IMR-90 (cell line): ENCODE data around the gene FAS.

Experiments used
- CEBPB ChIP-seq: IDR thresholded peaks from 2 replicates; pipeline ENCODE4 v1.6.1; 2012; ENCODE audit warnings: low read depth, low read length, improper control_type of control experiment
- MAZ ChIP-seq: IDR thresholded peaks from 2 replicates; pipeline ENCODE4 v1.6.1; 2012; ENCODE audit warnings: low read depth, mild to moderate bottlenecking, low read length, improper control_type of control experiment, moderate library complexity, borderline replicate concordance
- POLR2A ChIP-seq: IDR thresholded peaks from 2 replicates; pipeline ENCODE4 v1.6.1; 2012; ENCODE audit warnings: mild to moderate bottlenecking, low read depth, low read length
- RCOR1 ChIP-seq: IDR thresholded peaks from 2 replicates; pipeline ENCODE4 v1.6.1; 2012; ENCODE audit warnings: mild to moderate bottlenecking, low read length, improper control_type of control experiment; ENCODE audit not compliant: insufficient replicate concordance
- RFX5 ChIP-seq: IDR thresholded peaks from 2 replicates; pipeline ENCODE4 v1.8.0; 2012; ENCODE audit warnings: low read depth, mild to moderate bottlenecking, low read length, moderate library complexity
- TF ChIP-seq, protein P1 (sequence below): conservative IDR thresholded peaks from 2 replicates; pipeline ENCODE4 v1.5.1; 2012; ENCODE audit warnings: mild to moderate bottlenecking, low read depth, low read length, improper control_type of control experiment
- TF ChIP-seq, protein P2 (sequence below): fragments of 150-350 bp; IDR thresholded peaks from 2 replicates; pipeline ENCODE4 v1.6.1; 2017; ENCODE audit warnings: mild to moderate bottlenecking, antibody characterized with exemption, low read length, low read depth

DNA sequence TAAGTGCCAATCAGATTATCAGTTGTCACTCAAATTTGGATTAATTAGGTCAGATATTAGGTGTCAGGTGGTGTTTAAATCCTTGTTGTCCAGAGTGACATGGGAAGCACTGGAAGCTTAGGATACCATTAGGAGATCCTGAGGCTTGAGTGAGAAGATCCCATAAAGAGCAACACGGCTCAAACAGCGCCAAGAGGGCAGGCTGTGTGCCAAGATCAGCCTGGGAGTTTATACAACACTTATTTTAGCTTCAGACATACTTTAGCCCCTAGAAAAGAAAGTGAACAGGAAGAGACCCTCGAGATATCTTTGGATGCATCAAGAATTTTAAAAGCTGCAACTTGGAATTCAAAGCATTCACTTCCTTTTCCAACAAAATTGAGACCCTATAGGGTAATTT, 23.8 kb upstream of the FAS start:
- TF ChIP-seq, protein P1, sequence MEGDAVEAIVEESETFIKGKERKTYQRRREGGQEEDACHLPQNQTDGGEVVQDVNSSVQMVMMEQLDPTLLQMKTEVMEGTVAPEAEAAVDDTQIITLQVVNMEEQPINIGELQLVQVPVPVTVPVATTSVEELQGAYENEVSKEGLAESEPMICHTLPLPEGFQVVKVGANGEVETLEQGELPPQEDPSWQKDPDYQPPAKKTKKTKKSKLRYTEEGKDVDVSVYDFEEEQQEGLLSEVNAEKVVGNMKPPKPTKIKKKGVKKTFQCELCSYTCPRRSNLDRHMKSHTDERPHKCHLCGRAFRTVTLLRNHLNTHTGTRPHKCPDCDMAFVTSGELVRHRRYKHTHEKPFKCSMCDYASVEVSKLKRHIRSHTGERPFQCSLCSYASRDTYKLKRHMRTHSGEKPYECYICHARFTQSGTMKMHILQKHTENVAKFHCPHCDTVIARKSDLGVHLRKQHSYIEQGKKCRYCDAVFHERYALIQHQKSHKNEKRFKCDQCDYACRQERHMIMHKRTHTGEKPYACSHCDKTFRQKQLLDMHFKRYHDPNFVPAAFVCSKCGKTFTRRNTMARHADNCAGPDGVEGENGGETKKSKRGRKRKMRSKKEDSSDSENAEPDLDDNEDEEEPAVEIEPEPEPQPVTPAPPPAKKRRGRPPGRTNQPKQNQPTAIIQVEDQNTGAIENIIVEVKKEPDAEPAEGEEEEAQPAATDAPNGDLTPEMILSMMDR, result no peak
- TF ChIP-seq MAZ, result no peak
- no peak for TF ChIP-seq POLR2A
- TF ChIP-seq RFX5, result no peak
- TF ChIP-seq, protein P2, sequence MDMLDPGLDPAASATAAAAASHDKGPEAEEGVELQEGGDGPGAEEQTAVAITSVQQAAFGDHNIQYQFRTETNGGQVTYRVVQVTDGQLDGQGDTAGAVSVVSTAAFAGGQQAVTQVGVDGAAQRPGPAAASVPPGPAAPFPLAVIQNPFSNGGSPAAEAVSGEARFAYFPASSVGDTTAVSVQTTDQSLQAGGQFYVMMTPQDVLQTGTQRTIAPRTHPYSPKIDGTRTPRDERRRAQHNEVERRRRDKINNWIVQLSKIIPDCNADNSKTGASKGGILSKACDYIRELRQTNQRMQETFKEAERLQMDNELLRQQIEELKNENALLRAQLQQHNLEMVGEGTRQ, result no peak
- no peak for TF ChIP-seq CEBPB
- TF ChIP-seq RCOR1, result no peak
